GM12873 (cell line): ENCODE data around the gene INIP.

Experiments
- CTCF ChIP-seq: IDR thresholded peaks from 2 replicates; pipeline ENCODE4 v1.5.1; 2012; ENCODE audit warnings: low read depth, mild to moderate bottlenecking, moderate library complexity, low read length, control low read depth; ENCODE audit not compliant: insufficient read depth; ENCODE audit errors: missing control alignments

Gene INIP

DNA sequence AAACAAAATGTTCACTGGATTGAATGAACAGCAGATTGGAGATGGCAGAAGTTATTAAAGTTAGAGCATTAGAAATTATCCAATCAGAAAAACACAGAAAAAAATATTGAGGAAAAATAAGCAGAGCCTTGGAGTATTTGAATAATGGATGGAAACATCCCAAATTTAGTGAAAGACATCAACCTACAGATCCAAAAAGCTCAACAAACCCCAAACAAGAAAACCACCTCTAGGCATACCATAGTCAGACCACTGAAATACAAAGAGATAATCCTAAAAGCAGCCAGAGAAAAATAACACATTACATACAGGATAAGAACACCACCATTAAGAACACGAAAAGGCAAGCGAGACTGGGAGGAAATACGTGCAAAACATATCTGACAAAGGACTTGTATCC is 5.2 kb downstream of the INIP start:
- TF ChIP-seq CTCF: no peak

- peak; percentile 44 for TF ChIP-seq CTCF
Measured at GRCh38 chr9:112711050-112711689, 6.7 kb downstream of the INIP start.

DNA sequence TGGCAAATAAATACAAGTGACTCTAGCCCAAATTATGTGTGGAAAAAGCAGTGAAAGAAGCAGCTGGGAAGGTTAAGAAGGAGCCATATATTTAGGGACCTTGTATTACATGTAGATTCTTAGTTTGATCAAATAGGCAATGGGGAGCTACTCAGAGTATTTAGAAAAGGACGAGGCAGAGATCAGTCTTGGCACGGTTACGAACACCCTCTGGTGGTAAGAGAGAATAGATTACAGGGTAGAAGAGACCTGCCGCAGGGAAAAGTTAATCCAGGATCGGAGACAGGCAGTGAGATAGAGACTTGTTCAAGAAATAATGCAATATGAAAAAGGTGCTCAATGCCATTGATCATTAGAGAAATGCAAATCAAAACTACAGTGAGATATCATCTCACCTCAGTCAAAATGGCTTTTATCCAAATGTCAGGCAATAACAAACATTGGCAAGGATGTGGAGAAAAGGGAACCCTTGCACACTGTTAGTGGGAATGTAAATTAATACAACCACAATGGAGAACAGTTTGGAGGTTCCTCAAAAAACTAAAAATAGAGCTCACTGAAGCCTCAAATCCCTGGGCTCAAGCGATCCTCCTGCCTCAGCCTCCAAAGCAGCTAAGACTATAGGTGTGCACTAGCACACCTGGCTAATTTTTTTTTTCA is 12.0 kb downstream of the INIP start:
- TF ChIP-seq CTCF: no peak

DNA sequence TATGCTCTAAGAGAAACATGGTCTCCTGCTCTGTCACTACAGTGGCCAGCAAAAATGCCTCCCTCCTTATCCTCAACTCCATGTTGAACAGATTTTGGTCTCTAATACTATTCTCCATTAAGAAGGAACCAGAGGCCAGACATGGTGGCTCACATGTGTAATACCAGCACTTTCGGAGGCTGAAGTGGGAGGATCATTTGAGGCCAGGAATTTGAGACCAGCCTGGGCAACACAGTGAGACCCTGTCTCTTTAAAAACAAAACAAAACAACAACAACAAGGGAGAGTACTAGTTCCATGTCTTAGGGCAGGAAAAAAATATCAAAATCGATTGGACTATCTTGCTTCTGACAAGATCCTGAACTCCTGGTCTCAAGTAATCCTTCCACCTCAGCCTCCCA is 14.6 kb downstream of the INIP start:
- no peak for TF ChIP-seq CTCF

GRCh38 chr9:112700085-112700484 is 17.8 kb downstream of the INIP start:
- no peak for TF ChIP-seq CTCF

DNA sequence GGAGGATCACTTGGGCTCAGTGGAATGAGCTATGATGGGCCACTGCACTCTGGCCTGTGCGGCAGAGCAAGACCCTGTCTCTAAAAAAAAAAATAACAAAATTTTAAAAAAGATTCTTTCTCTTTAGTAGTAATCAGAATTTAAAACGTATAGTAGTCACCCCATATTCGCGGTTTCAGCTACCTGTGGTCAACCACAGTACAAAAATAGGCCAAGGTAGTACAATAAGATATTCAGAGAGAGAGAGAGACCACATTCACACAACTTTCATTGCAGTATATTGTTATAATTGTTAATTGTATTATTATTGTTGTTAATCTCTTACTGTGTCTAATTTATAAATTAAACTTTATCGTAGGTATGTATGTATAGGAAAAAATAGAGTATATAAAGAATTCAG is 18.7 kb downstream of the INIP start:
- TF ChIP-seq CTCF: no peak

GRCh38 chr9:112696461-112696860 is 21.5 kb downstream of the INIP start:
- no peak for TF ChIP-seq CTCF
